ELR (cell line): ENCODE results near the gene SIN3A.
"Not testable (repeated sequence)": the region's sequence is repeated elsewhere in the genome, so short reads cannot be mapped to it uniquely, and the experiment has no call there.

Source experiments
- DNase-seq: peaks from one replicate; pipeline ENCODE4 v3.0.0-alpha.2; 2015; ENCODE audit warnings: low read depth

Gene SIN3A

DNA sequence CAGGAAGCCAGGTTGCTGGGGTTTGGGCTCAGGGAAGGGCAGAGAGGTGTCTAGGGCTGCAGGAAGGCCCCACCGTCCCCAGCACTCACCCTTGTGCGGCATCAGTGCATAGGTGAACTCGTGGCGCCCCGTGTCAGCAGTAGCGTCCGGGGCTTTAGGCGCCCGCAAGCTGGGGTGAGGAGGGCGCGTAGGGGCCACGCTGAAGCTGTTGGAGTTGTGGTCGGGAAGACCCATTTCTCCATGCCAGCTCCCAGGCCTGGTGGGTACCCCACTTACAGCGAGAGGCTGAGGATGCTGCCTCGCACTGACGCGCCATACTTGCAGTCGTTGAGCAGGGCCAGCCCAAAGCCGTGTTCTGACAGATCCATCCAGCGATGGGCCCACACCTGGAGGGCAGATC is 95.0 kb downstream of the SIN3A start:
- no peak for DNase-seq

DNA sequence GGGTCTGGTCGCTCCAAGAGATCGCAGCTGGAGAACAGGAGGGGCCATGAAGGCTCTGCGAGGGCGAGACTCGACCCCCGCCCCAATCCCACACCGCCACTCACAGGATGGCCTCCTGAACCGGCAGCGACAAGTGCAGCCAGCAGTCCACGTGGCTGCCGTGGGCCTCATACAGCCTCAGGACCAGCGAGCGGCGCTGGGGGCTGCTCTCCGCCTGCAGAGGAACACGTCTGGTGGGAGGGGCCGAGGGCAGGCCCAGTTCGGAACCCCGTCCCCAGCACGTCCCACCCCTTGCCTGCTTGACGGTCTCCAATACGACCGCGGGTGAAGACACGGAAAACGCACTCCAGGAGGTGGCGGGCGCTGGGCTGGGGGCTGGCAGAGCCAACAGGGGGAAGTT is 95.5 kb downstream of the SIN3A start:
- DNase-seq: no peak

DNA sequence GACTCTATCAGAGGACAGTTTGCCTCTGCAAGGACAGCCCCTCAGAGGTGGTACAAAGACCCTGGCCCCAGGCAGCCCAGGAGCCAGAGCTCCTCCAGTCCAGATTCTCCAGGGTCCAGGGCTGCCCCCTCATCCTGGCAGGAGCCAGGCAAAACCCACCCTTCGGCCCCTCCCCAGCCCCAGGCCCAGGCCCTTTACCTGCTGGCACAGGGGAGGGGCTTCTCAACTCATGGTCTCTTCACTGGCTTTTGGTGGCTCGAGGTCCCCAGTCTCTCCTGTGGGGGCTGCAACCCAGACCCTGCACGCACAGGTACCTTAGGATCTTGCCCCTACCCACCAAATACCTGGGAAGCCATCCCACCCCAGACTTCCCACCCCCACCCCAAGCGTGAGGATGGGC is 96.1 kb downstream of the SIN3A start:
- DNase-seq: no peak

DNA sequence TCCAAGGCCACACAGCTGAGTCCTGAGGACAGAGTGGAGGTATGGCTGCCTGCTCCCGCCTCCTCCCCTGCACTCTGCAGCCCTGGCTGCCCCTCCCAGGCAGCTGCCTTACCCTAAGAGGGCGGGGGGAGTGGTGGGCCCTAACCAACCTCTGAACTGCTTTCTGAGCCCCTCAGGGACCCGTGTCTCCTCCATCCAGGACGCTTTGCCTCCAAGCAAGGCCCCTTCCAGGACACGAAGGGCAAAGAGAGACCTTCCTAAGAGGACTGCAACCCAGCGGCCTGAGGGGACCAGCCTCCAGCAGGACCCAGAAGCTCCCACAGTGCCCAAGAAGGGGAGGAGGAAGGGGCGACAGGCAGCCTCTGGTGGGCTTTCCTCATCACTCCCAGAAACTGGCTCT is 97.0 kb downstream of the SIN3A start:
- no peak for DNase-seq

DNA sequence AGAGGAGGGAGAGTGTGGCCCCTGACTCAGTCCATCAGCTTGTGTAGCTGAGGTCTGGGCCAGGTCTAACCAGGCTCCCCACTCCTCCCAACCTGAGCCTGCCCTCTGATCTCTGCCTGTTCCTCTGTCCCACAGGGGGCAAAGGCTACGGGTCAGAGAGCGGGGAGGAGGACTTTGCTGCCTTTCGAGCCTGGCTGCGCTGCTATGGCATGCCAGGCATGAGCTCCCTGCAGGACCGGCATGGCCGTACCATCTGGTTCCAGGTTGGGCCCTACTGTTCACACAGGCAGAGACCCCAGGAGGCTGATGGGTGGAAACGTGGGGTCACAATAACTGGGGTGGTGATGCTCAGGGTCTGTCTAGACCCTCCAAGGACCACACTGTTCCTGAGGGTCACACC is 97.9 kb downstream of the SIN3A start:
- no peak for DNase-seq

DNA sequence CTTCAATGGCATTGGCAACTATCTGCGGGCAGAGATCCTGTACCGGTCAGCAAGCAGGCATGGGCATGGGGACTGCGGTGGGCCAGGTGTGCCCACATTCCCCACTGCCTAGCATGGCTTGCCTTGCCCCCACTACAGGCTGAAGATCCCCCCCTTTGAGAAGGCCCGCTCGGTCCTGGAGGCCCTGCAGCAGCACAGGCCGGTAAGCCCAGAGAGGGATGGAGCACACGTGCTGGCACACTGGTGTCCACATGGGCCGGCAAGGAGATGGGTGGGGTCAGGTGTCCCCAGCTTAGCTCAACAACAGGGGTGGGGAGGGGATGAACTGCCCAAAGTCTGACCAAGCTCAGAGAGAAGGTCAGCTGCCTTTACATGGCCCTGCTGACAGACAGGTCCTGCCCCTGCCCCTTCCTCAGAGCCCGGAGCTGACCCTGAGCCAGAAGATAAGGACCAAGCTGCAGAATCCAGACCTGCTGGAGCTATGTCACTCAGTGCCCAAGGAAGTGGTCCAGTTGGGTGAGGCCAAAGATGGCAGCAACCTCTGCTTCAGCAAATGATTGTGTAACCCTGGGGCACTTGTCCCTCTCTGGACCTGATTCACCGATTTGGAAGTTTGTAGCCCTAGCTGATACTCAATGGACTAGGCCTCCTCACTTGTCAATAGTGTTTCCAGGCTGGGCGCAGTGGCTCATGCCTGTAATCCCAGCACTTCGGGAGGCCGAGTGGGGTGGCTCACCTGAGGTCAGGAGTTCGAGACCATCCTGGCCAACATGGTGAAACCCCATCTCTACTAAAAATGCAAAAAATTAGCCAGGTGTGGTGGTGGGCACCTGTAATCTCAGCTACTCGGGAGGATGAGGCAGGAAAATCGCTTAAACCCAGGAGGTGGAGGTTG is 99.1 kb downstream of the SIN3A start:
- no peak for DNase-seq

DNA sequence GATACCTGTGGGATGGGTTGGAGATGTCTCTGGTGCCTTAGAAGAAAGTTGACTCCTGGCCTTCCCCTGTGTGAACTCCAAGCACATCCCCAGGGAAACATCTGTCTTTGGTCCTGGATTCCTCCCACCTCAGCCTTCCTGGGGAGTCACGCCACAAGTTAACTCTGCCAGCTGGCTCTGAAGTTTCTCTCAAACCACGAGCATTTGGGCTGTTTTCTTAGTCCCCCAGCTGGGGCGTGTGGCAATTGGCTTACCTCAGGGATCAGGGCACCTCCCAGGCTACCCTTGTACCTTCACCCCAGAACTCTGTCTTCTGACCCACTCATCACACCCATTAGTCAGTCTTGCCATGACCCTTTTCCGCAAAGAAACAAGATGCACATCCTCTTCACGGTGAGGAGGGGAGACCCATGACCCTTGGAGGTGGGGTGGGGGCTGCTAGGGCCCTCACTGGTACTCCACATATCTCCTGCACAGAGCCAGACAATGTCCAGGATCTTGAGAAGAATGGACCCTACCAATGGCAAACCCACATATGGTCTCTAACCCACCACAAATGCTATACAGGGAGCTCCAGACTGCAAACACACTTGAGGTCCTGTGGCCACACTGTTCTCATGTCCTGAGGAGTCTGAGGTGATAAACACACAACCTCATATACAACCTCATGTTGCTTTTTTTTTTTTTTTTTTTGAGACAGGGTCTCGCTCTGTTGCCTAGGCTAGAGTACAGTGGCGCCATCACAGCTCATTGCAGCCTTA is 100.7 kb downstream of the SIN3A start:
- DNase-seq: no peak

DNA sequence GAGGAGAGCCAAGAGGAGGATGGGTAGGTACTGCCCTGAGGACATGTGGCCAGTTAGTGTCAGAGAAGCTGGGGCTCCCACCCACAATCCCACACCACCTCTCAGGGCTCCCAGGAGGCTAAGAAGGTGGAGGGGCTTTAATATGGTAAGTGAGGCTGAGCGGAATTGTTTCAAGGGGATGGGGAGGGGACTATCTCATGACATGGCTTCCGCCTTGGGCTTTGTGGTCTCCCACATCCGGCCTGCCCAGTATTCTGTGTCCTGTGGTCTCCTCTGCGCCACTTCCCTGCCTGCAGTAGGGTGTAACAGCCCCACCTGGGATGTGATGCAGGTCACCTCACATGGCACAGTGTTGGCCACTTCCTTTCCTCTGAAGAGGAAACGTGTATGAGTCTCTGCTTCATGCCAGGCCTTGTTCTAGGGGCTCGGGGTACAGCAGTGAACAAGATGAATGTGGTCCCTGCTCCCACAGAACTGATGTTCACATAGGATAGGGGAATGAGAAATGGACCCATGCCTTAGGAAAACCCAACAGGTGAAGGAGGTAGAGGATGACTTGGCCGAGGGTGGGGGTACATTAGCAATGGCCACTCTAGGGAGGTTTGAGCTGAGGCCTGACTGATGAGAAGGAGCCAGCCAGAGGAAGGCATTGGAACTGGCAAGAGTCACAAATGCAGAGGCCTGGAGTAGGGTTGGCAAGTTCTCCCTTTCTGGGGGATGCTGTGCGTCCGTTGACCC is 101.5 kb downstream of the SIN3A start:
- no peak for DNase-seq

DNA sequence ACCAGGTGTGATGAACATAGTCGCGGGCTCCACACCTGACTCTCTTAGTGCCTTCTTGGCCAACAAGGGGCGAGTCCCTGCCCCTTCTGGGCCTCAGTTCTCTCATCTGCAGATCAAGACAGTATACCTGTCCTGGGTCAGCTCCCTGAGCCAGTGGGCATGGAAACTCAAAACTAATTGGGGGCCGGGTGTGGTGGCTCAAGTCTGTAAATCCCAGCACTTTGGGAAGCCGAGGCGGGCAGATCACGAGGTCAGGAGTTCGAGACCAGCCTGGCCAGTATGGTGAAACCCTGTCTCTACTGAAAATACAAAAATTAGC is 102.2 kb downstream of the SIN3A start:
- DNase-seq: not testable (repeated sequence)

DNA sequence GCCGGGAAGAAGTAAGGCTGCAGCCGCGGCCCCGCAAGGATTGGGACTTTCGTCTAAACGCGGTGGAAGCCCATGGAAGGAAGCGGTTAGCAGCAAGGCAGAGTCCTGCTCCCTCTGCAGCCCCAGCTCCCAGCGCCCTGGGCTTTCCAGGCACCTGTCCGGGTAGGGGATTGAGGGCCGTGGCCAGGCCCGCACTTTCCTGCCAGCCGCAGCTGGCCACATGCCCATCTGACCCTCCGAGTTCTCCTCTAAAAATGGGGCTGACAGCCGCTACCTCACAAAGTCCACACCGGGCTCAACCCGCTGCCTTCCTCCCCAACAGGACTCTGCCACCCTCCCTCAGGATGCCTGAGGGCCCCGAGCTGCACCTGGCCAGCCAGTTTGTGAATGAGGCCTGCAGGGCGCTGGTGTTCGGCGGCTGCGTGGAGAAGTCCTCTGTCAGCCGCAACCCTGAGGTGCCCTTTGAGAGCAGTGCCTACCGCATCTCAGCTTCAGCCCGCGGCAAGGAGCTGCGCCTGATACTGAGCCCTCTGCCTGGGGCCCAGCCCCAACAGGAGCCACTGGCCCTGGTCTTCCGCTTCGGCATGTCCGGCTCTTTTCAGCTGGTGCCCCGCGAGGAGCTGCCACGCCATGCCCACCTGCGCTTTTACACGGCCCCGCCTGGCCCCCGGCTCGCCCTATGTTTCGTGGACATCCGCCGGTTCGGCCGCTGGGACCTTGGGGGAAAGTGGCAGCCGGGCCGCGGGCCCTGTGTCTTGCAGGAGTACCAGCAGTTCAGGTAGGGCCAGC is 102.7 kb downstream of the SIN3A start:
- DNase-seq: peak; percentile 29

DNA sequence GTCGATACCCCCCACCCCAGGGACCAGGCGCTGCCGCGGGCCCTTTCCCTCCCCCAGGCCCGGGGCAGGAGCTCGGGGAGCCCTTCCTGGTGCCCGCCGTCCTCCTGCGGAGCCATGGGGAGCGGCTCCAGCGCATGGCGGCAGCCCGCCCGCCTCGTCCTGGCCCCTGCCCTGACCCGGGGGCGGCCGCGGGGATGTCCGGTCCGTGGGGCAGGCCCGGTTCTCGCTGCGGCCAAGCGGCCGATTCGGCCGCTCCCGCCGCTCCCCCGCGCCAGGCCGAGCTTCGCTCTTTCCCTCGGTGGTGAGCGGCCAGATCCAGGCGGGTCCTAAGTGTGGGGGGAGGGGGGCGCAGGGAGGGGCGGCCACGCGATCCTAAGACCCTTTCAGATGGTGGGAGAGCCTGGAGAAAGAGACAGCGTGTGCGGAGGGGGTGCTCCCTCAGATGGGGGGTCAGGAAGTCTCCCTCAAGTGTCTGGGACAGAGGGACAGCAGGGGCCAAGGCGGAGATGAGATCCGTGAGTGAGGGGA is 103.4 kb downstream of the SIN3A start:
- DNase-seq: peak; percentile 13

DNA sequence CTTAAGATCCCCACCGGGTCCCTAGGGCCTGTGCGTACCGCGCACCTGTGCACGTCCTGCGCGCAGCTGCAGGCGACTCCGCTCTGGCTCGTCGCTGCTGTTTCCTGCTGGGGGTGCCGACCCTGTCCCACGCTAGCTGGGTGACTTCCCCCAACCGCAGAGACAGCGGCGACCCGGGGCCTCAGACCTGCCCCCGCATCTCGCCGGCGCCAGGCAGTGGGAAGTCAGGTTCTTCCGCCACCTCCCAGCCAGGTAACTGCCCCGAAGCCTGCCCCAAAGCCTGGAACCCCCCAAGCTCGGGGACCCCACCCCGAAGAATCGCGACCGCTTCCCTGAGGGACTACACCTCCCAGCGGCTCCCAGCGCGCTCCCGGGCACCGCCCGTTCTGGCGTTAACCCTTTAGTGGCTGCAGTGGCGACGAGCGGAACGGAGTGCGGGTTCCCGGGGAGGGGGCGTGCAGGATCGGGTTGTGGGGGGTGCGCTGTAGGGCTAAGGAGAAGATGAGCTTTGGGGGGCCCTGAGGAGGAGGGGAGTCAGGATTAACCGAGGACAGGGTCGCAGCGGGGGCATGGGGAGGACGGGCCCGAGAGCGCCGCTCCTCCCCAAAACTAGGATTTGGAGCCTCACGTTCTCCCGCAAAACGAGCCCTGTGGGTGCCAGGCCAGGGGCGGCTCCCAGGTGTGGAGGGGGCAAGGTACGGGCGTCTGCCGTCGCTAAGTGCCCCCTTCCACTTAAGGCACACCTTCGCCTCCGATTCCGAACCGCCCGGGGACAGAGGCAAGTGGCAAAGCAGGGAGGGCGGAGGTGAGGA is 104.1 kb downstream of the SIN3A start:
- peak; percentile 31 for DNase-seq

DNA sequence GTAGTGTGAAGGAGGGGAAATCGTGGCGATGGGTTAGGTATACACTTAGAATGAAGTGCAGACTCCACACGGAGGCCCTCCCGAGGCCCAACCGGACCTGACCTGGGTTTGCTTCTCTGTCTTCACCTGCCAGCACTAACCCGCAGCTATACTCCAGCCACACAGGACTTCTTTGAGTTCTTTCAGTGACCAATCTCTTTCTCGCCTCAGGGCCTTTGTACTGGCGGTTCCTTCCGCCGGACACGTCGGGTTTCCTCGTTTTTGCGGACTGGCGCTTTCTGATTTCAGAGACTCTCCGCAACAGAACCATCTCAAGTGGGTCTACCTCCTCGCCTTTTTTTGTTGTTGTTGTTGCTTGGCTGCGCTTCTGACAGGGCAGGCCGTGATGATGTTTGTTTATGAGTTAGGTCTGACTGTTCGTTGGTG is 104.7 kb downstream of the SIN3A start, which contains the start of gene NEIL1:
Gene NEIL1 (plus strand): TSS at position 244 of the 426 bp plus-strand sequence. CDS start 1,867 bp downstream, outside the sequence.
- no peak for DNase-seq

DNA sequence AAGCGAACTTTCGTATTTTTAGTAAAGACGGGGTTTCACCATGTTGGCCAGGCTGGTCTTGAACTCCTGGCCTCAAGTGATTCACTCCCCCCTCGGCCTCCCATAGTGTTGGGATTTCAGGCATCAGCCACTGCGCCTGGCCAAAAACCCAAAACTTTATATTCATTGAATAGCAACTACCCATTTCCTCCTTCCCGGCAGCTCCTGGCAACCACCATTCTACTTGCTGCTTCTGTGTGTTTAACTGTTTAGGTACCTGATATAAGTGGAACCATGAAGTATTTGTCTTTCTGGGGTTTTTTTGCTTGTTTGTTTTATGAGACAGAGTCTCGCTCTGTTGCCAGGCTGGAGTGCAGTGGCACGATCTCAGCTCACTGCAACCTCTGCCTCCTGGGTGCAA is 107.5 kb downstream of the SIN3A start:
- not testable (repeated sequence) for DNase-seq

DNA sequence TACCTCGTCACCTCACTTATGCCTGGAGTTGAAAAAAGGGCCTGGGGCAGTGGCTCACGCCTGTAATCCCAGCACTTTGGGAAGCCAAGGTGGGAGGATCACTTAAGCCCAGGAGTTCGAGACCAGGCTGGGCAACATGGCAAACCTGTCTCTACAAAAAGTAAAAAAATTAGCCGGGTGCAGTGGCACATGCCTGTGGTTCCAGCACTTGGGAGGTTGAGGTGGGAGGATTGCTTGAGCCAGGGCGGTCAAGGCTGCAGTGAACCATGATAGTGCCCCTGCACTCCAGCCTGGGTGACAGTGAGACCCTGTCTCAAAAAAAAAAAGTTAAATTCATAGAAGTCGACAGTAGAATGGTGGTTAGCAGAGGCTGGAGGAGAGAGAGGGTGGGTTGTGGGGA is 109.3 kb downstream of the SIN3A start:
- DNase-seq: no peak

DNA sequence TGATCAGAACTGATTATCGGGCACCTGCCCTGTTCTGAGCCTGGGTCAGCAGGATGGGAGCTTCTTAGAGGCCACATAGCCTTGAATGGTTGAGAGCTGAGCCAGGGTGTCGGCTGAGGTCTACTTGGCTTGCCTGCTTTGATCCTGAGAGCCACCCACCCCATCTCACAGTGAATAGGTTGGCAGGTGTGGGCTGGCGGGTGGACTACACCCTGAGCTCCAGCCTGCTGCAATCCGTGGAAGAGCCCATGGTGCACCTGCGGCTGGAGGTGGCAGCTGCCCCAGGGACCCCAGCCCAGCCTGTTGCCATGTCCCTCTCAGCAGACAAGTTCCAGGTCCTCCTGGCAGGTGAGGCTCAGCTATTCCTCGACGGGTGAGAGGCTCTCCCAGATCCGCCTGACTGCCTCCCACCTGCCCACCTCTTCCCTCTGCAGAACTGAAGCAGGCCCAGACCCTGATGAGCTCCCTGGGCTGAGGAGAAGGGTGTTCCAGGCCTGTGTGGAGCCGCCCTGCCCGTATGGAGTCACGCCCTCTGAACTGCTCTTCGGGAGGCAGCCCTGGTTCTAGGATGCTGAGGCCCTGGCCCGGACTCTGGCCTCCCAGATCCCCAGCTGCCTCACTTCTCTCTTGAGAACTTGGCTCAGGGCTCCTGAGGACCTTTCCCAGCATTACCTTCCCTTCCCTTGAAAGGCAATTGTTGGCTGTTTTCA is 111.8 kb downstream of the SIN3A start:
- DNase-seq: no peak

DNA sequence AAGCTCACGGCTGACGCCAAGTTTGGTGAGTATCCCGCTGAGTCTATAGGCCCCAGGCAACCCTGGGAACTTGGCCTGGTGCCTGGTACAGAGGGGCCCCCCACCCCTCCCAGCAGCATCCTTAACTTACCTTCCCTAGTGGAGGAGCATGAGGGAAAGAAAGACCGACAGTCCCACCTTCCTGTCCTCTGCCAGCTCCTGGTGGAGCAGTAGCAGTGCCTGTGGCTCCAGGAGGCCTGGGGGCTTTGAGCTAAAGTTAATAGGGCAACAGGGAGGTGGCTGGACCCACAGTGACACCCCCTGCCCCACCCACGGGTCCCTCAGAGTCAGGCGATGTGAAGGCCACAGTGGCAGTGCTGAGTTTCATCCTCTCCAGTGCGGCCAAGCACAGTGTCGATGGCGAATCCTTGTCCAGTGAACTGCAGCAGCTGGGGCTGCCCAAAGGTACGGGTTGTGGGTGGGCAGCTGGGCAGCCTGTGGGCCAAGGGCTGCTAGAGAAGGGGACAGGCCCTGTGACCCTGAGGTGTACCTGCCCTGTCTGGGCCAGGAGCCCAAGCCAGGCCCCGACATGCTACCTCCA is 112.7 kb downstream of the SIN3A start:
- no peak for DNase-seq

DNA sequence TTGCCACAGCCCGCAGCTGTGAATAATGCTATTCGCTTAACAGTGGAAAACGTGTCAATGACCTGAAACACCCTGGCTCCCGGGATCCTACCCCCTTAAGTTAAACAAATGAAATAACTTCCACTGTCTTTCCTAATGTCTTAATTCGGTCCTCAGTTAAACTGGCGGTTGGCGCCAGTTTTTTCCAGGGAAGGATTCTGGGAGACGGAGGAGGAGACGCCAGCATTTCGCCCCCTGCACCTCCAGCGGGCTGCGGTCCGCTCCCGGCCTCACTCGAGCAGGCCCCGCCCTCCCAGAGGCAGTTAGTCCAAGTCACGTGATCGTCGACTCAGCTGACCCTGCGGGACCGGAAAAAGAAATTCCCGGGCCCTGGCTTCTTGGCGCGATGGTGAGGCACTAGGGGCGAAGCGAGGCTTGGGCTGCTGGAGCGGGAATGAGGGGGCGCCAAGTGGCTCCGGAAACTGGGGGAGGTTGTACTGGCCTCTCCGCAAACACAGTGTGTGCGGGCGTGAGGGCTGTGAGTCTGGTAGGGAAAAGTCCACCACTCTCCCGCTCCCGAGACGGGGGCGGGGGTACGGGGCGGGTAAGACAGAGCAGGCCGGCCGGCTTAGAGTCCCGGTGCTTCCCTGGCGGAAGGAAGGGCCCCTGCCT is 115.7 kb downstream of the SIN3A start, which contains the start of gene COMMD4:
Gene COMMD4 (plus strand): TSS at position 359 of the 651 bp plus-strand sequence. CDS start 27 bp downstream, at position 386.
- DNase-seq: peak; percentile 98

DNA sequence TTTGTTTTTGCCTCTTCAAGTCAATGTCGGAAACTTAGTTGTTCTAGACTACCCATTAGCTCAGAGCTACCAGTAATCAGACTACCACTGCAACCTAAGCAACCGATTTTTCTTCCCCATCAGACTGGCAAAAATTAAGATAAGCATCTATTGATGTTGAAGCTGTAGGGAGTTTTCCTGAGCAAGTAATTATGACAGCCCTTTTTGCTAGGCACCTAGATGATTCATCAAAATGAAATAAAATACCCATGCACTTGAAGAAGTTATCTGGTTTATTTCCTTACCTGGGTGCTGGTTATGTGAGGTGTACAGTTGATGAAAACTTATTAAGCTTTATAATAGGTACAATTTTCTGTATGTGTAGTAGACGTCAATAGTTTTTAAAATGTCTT is 116.2 kb downstream of the SIN3A start:
- no peak for DNase-seq
